NCI-H1694 treated with DMSO at 0.1 percent for 48 hours (cell line): ENCODE data around the gene KCNQ1OT1.
A peak's percentile ranks its signal among the peaks of the same experiment; 100 is the strongest.

Source experiments
- DNase-seq: peaks from one replicate; lab custom pipeline; 2025; lab: John Stamatoyannopoulos, UW

KCNQ1OT1 gene

GRCh38 chr11:2699531-2700414, at the start of gene KCNQ1OT1:
Gene KCNQ1OT1 (minus strand): TSS chr11:2699994.
- peak; percentile 65 for DNase-seq

GRCh38 chr11:2748814-2749554, 49.2 kb upstream of the KCNQ1OT1 start:
- DNase-seq = no peak

DNA sequence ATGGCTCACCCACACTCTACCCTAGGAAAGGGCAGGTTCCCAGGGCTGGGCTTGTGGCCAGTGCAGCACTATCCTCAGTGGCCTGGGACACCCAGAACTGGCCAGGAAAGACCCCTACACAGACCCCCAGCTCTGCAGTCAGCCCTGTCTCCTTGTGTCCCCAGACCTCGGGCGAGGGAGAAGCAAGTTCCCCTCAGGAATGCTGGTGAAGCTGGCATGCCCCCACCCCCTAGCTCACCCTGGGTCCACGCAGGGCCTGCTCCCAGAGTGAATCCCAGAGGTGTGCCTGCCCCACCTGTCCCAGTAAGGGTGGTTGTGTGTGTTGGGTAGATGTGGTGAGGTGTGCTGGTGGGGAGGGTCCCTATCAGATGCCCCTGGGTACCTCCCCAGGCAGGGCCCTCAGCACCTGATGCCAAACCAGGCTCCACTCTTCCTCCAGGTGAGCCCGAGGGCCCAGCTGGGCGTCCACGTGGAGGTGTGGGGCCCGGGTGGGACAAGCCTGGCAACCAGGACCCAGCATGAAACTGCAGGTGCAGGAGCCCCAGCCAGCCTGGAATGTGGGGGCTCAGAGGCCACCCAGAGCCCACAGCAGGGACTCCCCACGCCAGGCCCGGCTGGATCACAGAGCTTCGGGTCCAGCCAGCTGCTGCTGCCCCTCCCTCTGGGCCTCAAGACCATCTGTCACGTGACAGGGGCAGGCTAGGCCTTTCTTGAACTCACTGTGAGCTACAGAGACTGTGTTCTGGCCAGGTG, 48.4 kb upstream of the KCNQ1OT1 start:
- DNase-seq = no peak

DNA sequence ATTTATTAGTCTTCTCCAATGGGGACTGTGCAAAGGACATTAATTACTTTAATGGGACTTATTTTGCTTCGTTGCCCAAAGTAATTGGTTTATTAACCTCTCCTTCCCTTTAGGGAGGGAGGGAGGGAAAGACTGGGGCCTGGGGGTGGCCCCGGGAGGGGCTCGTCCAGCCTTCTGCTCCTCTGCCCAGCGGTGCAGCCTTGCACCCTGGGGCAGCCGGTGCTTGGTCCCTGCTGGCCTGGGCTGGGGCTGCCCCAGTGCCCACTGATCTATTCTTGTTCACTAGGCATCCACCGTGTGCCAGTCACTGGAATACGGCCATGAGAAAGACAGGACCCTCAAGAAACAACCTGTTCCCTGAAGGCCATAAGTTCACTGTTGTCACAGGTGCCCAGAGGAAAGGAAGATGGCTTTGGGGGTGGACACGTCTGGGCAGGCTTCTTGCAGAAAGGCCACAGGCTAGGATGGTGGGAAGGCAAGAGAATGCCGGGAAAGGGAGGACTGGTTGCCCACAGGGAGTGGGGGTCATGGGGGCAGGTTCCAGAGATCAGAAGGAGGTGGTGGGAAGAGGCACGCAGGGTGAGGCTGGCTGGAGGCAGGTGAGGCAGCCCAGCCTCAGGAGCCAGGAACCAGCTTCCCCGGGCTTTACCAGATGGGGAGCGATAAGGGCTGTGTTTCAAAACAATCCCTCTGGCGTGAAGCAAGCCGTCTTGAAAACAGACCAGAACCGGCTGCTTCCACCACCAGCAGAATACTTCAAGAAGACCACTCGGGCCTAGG, 47.6 kb upstream of the KCNQ1OT1 start:
- no peak for DNase-seq

DNA sequence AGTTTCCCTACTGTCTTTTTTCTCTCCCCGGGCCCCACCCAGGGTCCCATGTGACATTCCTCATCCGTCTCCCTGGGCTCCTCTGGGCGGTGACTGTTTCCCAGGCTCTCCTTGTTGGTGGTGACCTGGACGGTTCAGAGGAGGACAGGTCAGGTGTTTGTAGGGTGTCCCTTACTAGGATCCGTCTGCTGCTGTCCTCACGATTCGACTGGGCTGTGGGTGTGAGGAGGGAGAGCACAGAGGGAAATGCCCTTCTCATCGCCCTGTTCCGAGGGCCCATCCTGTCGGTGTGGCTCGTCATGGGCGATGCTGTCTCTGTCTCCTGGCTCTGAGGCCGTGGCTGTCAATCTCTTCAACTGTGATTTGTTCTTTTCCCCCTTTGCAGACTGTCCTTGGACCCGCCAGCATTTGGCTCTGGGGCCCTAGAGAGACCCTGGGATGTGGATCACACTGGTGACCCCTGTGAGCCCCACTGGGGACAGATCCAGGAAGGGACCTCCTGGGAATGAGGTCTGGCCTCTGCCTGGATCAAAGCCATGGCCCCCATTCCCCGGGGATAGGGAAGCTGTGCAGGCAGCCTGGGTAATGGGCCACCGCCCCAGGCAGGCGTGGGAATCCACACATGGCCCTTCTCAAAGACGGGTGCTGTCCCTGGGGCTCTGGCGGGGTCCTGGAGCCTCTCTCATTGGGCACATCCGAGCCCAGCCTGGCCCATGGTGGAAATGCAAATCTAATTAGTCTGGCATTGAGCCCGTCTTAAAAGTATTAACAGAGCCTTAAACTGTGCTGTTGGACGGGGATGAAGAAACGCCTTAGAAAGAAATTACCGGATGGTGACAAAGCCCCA, 46.8 kb upstream of the KCNQ1OT1 start:
- no peak for DNase-seq

GRCh38 chr11:2745511-2745910, 45.7 kb upstream of the KCNQ1OT1 start:
- DNase-seq = no peak

GRCh38 chr11:2744166-2744565, 44.4 kb upstream of the KCNQ1OT1 start:
- peak; percentile 9 for DNase-seq

DNA sequence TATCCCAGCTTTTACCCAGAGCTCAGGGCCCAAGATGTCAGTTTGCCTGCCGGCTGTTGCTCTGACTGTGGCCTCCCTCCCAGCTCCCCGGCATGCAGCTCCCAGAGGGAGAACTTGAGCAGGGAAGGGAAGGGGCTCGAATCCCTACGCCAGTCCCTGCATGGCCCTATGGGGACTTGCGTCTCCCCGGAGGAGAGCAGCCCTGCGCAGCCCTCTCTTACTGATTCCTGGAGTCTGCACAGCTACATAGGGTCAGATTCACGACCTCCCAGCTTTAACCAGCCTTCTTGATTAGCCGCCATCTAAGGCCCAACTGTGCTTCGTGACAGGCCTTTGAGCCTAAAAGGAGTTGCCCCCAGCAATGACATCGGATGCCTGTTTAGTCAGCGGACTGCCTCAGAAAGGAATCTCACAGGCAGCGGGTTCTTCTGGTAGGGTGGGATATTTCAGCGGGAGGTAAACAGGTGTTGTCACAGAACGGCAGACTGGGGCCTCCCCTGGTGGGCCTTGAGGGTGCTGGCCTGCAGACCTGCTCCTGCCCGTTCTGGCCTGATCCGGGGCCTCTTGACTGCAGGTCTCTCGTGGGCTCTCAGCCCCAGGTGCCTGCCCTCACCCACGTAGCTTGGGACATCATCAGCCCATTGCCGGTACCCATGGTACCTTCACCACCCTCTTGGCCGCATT, 43.8 kb upstream of the KCNQ1OT1 start:
- no peak for DNase-seq

- no peak for DNase-seq
Observed at GRCh38 chr11:2742611-2743426, 43.0 kb upstream of the KCNQ1OT1 start.

GRCh38 chr11:2742201-2742600, 42.4 kb upstream of the KCNQ1OT1 start:
- DNase-seq = no peak

DNA sequence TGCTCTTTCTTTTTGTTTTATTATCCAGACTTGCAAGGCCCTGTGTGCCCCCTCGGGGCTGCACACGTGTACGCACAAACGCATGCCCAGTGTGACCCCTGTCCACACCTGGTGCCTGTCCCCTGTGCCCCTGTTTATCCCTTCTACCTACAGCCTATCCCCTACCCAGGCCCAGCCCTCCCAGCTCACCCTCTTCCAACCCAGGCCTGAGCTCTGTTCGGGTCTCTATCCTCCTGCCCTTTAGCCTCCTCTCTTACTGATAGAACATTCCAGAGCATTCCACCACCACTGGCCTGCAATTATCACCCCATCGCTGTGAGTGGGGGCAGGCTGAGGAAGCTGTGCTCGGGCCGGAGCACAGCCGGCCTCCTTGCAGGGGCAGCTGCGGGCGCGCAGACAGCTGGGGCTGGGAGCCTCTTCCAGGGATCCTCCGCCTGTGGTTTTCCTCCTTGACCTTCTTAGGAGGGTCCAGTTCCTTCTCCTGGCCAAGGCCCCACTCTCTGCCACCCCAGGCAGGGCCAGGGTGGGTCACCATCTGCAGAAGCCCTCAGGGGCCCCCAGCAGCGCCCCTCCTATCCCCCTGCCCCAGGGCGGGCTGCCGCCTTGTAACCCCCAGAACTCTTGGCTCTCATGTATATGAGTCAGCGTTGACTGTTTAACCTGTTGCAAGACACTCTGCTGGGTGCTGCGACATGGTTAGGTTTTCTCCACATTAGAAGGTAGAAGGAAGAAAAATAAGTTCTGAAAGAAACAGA, 41.8 kb upstream of the KCNQ1OT1 start:
- no peak for DNase-seq

- no peak for DNase-seq
Observed at GRCh38 chr11:2741006-2741376, 41.2 kb upstream of the KCNQ1OT1 start.

DNA sequence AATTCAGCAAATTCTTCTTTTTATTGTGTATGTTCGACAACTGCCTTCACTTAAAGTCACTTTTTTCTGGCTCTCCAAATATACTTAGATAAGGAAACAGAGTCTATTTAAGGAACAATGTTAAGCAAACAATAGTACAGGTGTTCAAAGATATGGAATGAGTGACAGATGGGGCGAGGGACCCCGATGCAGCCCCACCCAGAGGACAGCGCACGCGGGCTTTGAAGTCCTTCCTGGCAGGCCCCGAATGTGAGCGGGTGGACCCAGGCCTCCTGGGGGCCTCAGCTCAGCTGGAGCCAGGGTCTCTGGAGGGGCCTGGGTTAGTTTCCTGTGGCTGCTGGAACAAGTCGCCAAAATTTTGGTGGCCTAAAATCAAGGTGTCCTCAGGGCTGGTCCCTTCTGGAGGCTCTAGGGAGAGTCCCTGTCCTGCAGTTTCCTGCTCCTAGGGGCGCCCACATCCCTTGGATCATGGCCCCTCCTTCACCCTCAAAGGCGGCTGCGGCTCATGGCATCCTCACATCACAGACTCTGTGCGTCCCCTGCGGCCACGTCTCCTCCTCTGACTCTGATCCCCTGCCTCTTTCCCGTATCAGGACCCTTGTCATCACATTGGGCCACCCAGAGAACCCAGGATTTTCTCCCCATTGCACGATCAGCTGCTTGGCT, 40.6 kb upstream of the KCNQ1OT1 start:
- DNase-seq = no peak

- DNase-seq = no peak
Observed at GRCh38 chr11:2739531-2740274, 39.9 kb upstream of the KCNQ1OT1 start.

DNA sequence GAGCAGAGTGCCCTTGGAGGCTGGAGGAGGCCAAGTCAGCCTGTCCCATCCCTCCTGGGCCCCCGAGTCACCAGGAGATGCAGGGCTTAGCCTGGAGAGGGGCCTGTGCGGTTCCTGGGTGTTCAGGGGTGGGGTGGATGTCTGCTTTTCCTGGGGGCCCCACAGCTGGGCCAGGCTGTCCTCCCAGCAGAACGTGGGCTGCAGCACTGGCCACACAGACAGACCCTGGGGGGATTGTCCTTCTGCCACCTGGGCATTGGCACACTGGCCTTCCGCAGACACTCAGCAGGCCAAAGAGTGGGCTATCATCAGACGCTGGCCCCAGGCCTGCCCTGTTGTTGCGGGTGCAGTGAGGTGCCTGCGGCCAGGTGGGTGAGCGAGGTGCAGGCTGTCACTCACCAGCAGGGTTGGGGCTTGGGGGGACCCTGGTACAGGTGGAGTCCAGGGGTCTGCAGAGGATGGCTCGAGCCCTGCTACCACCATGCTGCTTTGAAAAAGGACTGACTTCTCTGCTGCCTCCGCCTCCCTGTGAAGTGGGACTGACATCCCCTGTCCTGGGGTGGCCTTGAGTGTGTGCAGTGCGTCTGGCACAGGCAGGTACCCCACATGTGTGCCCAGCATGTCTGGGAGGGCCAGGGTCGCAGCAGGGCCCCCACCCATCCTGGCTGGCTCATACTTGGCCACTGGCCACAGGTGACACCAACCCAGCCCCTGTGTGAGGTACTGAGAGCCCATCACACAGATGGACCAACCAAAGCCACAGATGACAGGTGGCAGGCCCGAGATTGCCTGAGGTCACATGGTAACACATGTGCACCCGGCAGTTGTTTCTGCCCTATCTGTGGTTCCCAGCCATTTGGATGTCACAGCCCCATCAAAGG, 39.0 kb upstream of the KCNQ1OT1 start:
- no peak for DNase-seq

- no peak for DNase-seq
Observed at GRCh38 chr11:2737866-2738265, 38.1 kb upstream of the KCNQ1OT1 start.
